Activated CD4-positive, alpha-beta T cell treated with anti-CD3 and anti-CD28 coated beads, Interleukin-2, amount 10 ng/mL, durations not matched to agents 7 days and 5 days (primary cell): ENCODE results near the gene TMEM150C. TPM values are rescaled to one million over a fixed set of nuclear protein-coding genes. Genes with fewer than 3 reads are reported as not detected.

Experiments
- CTCF ChIA-PET: fragments of 350-600 bp; sonication (Branson Sonifier 250); formaldehyde crosslinking; loops from one replicate; lab custom pipeline; 2021; ENCODE audit warnings: antibody characterized with exemption; lab: Charles Lee
- POLR2A ChIA-PET: fragments of 350-600 bp; sonication (Branson Sonifier 250); formaldehyde crosslinking; loops from one replicate; lab custom pipeline; 2021; ENCODE audit warnings: antibody characterized with exemption; lab: Charles Lee
- DNase-seq: peaks from one replicate; pipeline ENCODE4 v3.0.0-alpha.2; 2020
- H3K27ac Mint-ChIP-seq: one replicate; pipeline ENCODE4 v1.8.0; 2021; ENCODE audit warnings: mild to moderate bottlenecking, moderate library complexity, mixed read lengths
- H3K27me3 Mint-ChIP-seq: one replicate; pipeline ENCODE4 v1.8.0; 2021; ENCODE audit warnings: mixed read lengths
- H3K36me3 Mint-ChIP-seq: one replicate; pipeline ENCODE4 v1.8.0; 2021; ENCODE audit warnings: low read depth, mixed read lengths
- H3K4me1 Mint-ChIP-seq: one replicate; pipeline ENCODE4 v1.8.0; 2021; ENCODE audit warnings: mixed read lengths
- H3K4me3 Mint-ChIP-seq: one replicate; pipeline ENCODE4 v1.8.0; 2021; ENCODE audit warnings: mild to moderate bottlenecking, moderate library complexity, mixed read lengths
- H3K9me3 Mint-ChIP-seq: one replicate; pipeline ENCODE4 v1.8.0; 2021; ENCODE audit warnings: mixed read lengths
- total RNA-seq, 2 experiments: library from RNA; stranded (reverse); gene quantifications; one replicate each; pipeline ENCODE4 v1.2.3, GENCODE V29; 2021

TMEM150C gene
- total RNA-seq: not detected

DNA sequence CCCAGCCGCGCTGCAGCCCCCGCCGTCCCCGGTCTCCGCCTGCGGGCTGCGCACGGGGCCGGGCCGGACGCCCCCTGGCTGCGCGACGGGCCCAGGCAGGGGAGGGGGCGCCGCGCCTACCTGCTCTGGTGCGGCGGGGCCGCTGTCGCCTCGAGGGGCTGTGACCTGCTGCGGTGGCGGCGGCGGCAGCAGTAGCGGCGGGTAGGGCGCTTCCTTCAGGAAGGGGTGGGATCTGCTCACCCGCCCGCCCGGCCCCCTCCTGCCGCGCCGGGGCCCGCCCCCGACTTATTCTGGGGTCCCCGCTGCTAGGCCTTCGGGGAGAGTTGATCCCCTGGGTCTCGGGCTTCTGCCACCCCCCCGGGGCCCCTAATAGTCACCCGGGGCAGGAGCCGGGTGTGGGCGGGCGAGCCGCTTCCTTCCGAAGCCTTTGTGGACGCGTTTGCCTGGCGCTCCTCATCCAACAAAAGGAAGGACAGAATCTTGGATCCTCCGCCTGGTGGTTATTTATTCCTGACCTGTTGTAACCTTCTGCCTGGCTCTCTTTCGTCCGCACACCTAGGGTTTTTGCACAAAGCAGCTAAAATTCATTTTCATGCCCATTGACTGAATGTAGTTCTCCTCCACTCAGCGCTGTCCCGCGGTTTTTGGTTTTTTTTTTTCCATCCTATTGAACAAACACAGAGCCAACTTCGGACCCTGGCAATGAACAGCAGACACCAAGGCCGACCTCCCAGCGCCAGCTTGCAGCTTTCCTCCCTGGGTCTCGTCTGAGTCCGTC lies at the start of gene TMEM150C:
Gene TMEM150C (minus strand): TSS at position 203 of the 778 bp plus-strand sequence. CDS start 57,331 bp downstream, outside the sequence.
- DNase-seq: no peak
- CTCF ChIA-PET: no interaction called here
- no peaks in the 10 kb centered on the region for H3K9me3 Mint-ChIP-seq
- H3K27me3 Mint-ChIP-seq: peaks cover 64% of the 10 kb centered on the region
- no peak within 1 kb of the TSS for H3K27ac Mint-ChIP-seq
- H3K4me3 Mint-ChIP-seq: peak within 1 kb of the TSS; percentile 70
- H3K36me3 Mint-ChIP-seq: peaks cover 6% of the 10 kb centered on the region
- peaks cover 10% of the 10 kb centered on the region for H3K4me1 Mint-ChIP-seq
- POLR2A ChIA-PET: no interaction called here

DNA sequence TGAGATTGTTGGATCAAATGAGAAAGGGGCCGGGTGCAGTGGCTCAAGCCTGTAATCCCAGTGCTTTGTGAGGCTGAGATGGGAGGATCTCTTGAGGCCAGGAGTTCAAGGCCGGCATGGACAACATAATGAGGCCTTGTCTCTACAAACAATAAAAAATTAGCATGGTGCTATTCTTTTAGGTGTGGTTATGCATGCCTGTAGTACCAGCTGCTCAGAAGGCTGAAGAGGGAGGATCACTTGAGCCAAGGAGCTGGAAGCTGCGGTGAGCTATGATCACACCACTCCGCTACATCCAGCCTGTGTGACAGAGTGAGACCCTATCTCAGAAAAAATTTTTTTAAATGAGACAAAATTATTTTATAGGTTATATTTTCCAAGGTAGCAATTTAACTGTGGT lies 49.7 kb upstream of the TMEM150C start:
- DNase-seq: no peak
- CTCF ChIA-PET: interaction anchor here (1.3 kb wide), 1 partner anchor 11 kb away, joined by 3 read pairs; no protein-coding TSS in a partner anchor
- no peaks in the 10 kb centered on the region for H3K9me3 Mint-ChIP-seq
- POLR2A ChIA-PET: no interaction called here
- no peak overlapping the region for H3K27ac Mint-ChIP-seq
- no peaks in the 10 kb centered on the region for H3K36me3 Mint-ChIP-seq
- H3K4me1 Mint-ChIP-seq: no peaks in the 10 kb centered on the region
- peaks cover 2% of the 10 kb centered on the region for H3K27me3 Mint-ChIP-seq
- H3K4me3 Mint-ChIP-seq: no peak overlapping the region

GRCh38 chr4:82610041-82610440 lies 48.3 kb upstream of the TMEM150C start:
- Mint-ChIP-seq H3K27me3 (peaks cover 2% of the 10 kb centered on the region), H3K4me1 (no peaks in the 10 kb centered on the region), H3K9me3 (no peaks in the 10 kb centered on the region), H3K36me3 (no peaks in the 10 kb centered on the region), H3K4me3 (no peak overlapping the region), H3K27ac (no peak overlapping the region)
- no peak for DNase-seq
- ChIA-PET POLR2A (no interaction called here), CTCF (interaction anchor here (0.6 kb wide), 1 partner anchor 9 kb away, joined by 3 read pairs; no protein-coding TSS in a partner anchor)

DNA sequence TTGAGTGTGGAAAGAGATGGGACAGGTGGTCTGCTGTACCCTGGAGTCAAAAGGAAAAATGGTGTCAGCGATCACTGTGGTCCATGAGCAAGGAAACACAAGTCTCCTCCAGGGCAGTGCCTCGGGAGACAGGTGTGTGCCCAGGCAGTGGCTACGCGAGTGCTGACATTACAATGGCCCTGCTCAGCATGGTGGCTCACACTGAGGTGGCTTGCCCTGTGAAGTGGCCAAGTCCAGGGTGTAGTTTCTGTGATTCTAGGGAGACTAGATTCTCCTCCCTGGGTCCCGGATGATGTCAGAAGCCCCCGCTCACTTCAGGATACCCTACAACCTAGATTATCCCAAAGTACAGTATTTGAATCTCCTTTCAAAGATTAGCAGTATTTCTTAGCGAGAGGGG lies 44.8 kb upstream of the TMEM150C start:
- no peaks in the 10 kb centered on the region for H3K9me3 Mint-ChIP-seq
- no peak overlapping the region for H3K4me3 Mint-ChIP-seq
- ChIA-PET CTCF (no interaction called here), POLR2A (no interaction called here)
- H3K36me3 Mint-ChIP-seq: no peaks in the 10 kb centered on the region
- H3K4me1 Mint-ChIP-seq: no peaks in the 10 kb centered on the region
- no peak overlapping the region for H3K27ac Mint-ChIP-seq
- no peaks in the 10 kb centered on the region for H3K27me3 Mint-ChIP-seq
- no peak for DNase-seq

DNA sequence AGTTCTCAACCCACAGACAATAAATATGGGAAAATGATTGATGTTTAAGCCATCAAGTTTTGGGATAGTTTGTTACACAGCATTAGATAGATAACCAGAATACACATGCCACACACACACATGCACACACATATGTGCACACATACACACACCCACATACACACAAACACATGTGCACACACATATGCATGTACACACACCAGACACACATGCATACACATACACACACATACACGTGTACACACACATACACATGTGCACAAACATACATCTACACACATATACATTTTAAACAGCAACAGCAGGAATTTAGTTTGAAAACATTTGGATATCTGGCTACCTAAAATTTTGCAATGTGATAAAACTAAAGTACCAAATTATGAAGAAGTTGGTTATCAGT lies 42.7 kb upstream of the TMEM150C start:
- Mint-ChIP-seq H3K36me3 (no peaks in the 10 kb centered on the region), H3K4me1 (no peaks in the 10 kb centered on the region), H3K27ac (no peak overlapping the region), H3K9me3 (no peaks in the 10 kb centered on the region), H3K27me3 (no peaks in the 10 kb centered on the region), H3K4me3 (no peak overlapping the region)
- POLR2A ChIA-PET: no interaction called here
- CTCF ChIA-PET: no interaction called here
- DNase-seq: no peak

DNA sequence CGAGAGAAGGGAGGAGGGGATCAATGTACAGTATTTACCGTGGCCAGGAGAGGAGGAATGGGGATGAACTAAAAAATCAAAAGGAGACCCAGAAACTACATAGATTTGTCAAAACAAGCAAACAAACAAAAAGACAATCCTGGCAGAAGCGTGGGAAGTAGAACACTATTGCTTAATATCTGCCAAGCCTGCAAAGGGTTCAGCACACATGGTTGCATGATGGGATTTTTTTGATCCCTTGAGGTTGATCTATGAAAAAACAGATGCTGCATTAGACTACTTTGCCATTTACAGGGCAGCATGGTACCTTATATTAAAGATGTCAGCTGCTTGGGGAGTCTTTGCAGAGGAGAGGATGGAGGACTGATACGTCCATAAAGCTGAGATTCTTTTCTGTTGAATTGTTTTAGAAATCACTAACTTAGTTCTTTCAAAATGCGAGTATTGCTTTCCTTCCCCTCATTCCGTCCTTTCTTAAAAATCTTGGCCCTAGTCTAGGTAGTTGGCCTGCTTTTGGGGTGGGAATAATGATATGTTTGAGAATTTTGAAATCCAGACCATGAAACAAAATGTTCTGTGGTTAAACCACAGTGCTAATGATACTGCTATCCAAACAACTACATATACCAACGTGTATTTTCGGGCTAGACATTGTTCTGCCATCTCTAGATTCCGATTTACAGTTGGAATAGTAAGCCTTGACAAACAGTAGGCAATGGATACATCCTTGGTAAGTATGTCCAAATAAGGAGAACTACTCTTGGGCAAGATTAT lies 39.6 kb upstream of the TMEM150C start:
- Mint-ChIP-seq H3K36me3 (no peaks in the 10 kb centered on the region), H3K4me3 (no peak overlapping the region)

GRCh38 chr4:82599336-82599735 lies 37.5 kb upstream of the TMEM150C start:
- POLR2A ChIA-PET: no interaction called here

More for the DNA sequence above, 39.6 kb upstream of the TMEM150C start:
- Mint-ChIP-seq H3K27ac (no peak overlapping the region), H3K4me1 (no peaks in the 10 kb centered on the region), H3K27me3 (no peaks in the 10 kb centered on the region), H3K9me3 (no peaks in the 10 kb centered on the region)
- ChIA-PET POLR2A (no interaction called here), CTCF (interaction anchor here (0.5 to 1.1 kb wide), 2 partner anchors 9 to 11 kb away, joined by 3 read pairs; no protein-coding TSS in a partner anchor)
- no peak for DNase-seq

GRCh38 chr4:82594456-82594855 lies 32.7 kb upstream of the TMEM150C start:
- no peak for DNase-seq
- CTCF ChIA-PET: no interaction called here
- H3K9me3 Mint-ChIP-seq: no peaks in the 10 kb centered on the region
- H3K27ac Mint-ChIP-seq: no peak overlapping the region
- H3K27me3 Mint-ChIP-seq: peaks cover 14% of the 10 kb centered on the region
- no peak overlapping the region for H3K4me3 Mint-ChIP-seq
- H3K4me1 Mint-ChIP-seq: no peaks in the 10 kb centered on the region
- POLR2A ChIA-PET: no interaction called here
- H3K36me3 Mint-ChIP-seq: no peaks in the 10 kb centered on the region

More at GRCh38 chr4:82599336-82599735, 37.5 kb upstream of the TMEM150C start:
- Mint-ChIP-seq H3K4me3 (no peak overlapping the region), H3K27me3 (no peaks in the 10 kb centered on the region), H3K9me3 (no peaks in the 10 kb centered on the region), H3K27ac (no peak overlapping the region), H3K4me1 (no peaks in the 10 kb centered on the region), H3K36me3 (no peaks in the 10 kb centered on the region)
- CTCF ChIA-PET: interaction anchor here (0.7 kb wide), 1 partner anchor 58 kb away, joined by 5 read pairs; no protein-coding TSS in a partner anchor
- no peak for DNase-seq

DNA sequence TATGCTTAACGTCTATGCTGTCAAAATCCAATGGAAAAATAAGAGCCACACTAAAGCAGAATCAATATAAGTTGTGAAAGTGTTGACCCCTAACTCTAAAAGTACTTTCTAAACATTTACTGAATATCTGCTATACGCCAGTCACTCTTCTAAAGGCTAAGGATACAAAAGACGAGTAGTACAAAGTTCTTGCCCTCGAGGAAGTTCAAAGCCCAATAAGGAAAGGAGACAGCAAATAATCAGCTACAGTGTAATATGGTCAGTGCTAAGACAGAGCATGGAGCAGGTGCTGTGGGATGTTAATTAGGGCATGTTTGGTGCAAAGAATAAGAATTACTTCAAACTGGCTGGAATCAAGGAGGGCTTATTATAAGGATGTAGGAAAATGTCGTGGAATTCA lies 31.6 kb upstream of the TMEM150C start:
- ChIA-PET POLR2A (no interaction called here), CTCF (no interaction called here)
- Mint-ChIP-seq H3K27ac (no peak overlapping the region), H3K4me1 (no peaks in the 10 kb centered on the region), H3K36me3 (no peaks in the 10 kb centered on the region), H3K9me3 (no peaks in the 10 kb centered on the region), H3K27me3 (peaks cover 18% of the 10 kb centered on the region), H3K4me3 (no peak overlapping the region)
- DNase-seq: no peak

- ChIA-PET POLR2A (no interaction called here), CTCF (interaction anchor here (0.7 kb wide), 1 partner anchor 37 kb away, joined by 3 read pairs; no protein-coding TSS in a partner anchor)
- no peak overlapping the region for H3K4me3 Mint-ChIP-seq
- no peak for DNase-seq
- peaks cover 20% of the 10 kb centered on the region for H3K27me3 Mint-ChIP-seq
- H3K27ac Mint-ChIP-seq: no peak overlapping the region
- H3K4me1 Mint-ChIP-seq: no peaks in the 10 kb centered on the region
- no peaks in the 10 kb centered on the region for H3K9me3 Mint-ChIP-seq
- H3K36me3 Mint-ChIP-seq: no peaks in the 10 kb centered on the region
Observed at GRCh38 chr4:82592639-82593038, 30.9 kb upstream of the TMEM150C start.

- POLR2A ChIA-PET: no interaction called here
Observed at GRCh38 chr4:82591592-82591991, 29.8 kb upstream of the TMEM150C start.

DNA sequence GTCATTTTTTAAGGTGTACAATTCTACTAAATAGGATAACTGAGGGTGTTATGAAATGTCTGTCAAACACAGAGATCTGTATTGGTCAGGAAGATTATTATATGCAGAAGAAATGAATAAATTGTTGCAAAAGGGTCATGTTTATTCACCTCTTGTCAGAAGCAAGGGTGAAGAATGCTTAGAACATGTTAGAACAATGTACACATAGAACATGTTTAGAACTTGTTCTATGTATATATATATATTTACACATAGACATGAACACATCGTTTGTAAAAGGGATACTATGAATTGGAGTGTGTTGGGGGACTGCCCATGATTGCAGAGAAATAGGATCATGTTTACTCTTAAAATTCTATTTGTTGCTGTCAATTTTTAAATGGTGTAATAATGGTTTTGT lies 28.0 kb upstream of the TMEM150C start:
- H3K27me3 Mint-ChIP-seq: peaks cover 20% of the 10 kb centered on the region
- H3K9me3 Mint-ChIP-seq: no peaks in the 10 kb centered on the region
- H3K4me3 Mint-ChIP-seq: no peak overlapping the region
- CTCF ChIA-PET: interaction anchor here (1.0 kb wide), 1 partner anchor 719 kb away, joined by 3 read pairs; no protein-coding TSS in a partner anchor
- POLR2A ChIA-PET: no interaction called here
- no peaks in the 10 kb centered on the region for H3K4me1 Mint-ChIP-seq
- no peak overlapping the region for H3K27ac Mint-ChIP-seq
- DNase-seq: no peak
- no peaks in the 10 kb centered on the region for H3K36me3 Mint-ChIP-seq

More at GRCh38 chr4:82591592-82591991, 29.8 kb upstream of the TMEM150C start:
- Mint-ChIP-seq H3K9me3 (no peaks in the 10 kb centered on the region), H3K4me3 (no peak overlapping the region), H3K36me3 (no peaks in the 10 kb centered on the region), H3K27me3 (peaks cover 20% of the 10 kb centered on the region), H3K4me1 (no peaks in the 10 kb centered on the region), H3K27ac (no peak overlapping the region)
- CTCF ChIA-PET: no interaction called here
- DNase-seq: no peak

DNA sequence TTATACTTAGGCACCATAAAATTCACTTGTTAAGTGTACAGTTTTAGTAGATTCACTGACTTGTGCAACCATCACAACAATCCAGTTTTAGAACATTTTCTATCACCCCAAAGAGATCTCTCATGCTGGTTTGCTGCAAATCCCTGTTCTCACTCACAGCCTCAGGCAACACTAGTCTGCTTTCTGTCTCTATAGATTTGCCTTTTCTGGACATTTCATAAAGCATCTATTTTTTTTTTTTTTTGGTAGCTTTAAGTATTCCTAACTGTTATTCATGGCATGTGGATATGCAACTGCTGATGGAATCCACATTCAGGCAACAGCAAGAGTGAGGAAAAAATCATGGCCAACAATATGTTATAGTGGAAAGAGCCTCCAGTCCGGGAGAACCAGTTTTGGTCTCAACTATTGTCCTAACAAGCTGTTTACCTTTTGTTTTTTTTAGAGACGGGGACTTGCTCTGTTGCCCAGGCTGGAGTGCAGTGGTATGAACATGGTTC lies 27.0 kb upstream of the TMEM150C start:
- H3K36me3 Mint-ChIP-seq: no peaks in the 10 kb centered on the region
- H3K4me1 Mint-ChIP-seq: no peaks in the 10 kb centered on the region
- POLR2A ChIA-PET: no interaction called here
- no peak overlapping the region for H3K4me3 Mint-ChIP-seq
- peaks cover 17% of the 10 kb centered on the region for H3K27me3 Mint-ChIP-seq
- H3K27ac Mint-ChIP-seq: no peak overlapping the region
- no peaks in the 10 kb centered on the region for H3K9me3 Mint-ChIP-seq
- no peak for DNase-seq
- CTCF ChIA-PET: interaction anchor here (0.5 to 1.0 kb wide), 2 partner anchors 422 to 718 kb away, joined by 3 read pairs; no protein-coding TSS in a partner anchor
